Measurements from ENCODE around the gene CAPN13. TPM values are rescaled to one million over a fixed set of nuclear protein-coding genes. Genes with fewer than 3 reads are reported as not detected.

CAPN13 gene
- total RNA-seq, 1 experiment from 2014 or later = 5.7 TPM

DNA sequence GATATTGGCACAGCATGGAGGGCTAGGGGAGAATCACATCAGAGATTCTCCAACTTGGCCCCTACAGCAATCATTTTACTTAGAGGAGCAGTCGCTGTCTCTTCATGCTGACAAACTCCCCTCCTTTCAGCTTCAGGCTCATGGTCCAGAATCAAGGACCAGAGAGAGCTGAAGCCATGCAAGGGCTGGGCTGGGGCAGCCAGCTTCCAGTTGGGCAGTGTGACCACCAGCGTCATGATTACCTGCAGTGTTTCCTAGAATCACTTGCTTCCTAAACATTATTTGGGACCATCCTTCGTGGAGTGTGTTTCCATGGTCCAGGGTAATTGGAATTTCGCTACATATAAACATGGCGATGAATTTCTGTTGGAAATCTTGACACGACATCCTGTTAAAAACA is 54.4 kb downstream of the CAPN13 start:
- no peak overlapping the region for H4K8ac ChIP-seq (replicated peaks; ENCODE audit: insufficient read length, low read depth, low read length)
- DNase-seq = no peak
- H3K4me2 ChIP-seq (ENCODE audit: insufficient read depth, insufficient read length, low read length) = no peak overlapping the region
- H3K27ac ChIP-seq (ENCODE audit: insufficient read length, low read depth, low read length) = no peak overlapping the region
- H2BK120ac ChIP-seq (ENCODE audit: low read depth, low read length, poor library complexity, severe bottlenecking) = no peak overlapping the region
- no peak overlapping the region for H4K5ac ChIP-seq (ENCODE audit: insufficient read length, low read depth, low read length)
- no peaks in the 10 kb centered on the region for H3K9me3 ChIP-seq (ENCODE audit: control insufficient read depth, low read depth, low read length)
- H3K27me3 Mint-ChIP-seq (ENCODE audit: low read depth) = no peaks in the 10 kb centered on the region; the same call in 1 of the 2 replicates
- no peaks in the 10 kb centered on the region for H3K79me1 ChIP-seq (ENCODE audit: insufficient read depth, low read depth, low read length, poor library complexity, severe bottlenecking)
- no peak overlapping the region for H2BK12ac ChIP-seq (ENCODE audit: insufficient read length, low read depth, low read length)
- no peak overlapping the region for H3K56ac ChIP-seq (ENCODE audit: insufficient read length, low read depth, low read length)
- no peaks in the 10 kb centered on the region for H3K9me3 Mint-ChIP-seq
- no peak overlapping the region for H3K9ac ChIP-seq (ENCODE audit: extremely low read depth, insufficient read length, low read length)
- H3K27me3 ChIP-seq (ENCODE audit: insufficient read depth, low read length) = no peaks in the 10 kb centered on the region
- no peaks in the 10 kb centered on the region; a peak in 1 of 7 replicates for H3K36me3 Mint-ChIP-seq (ENCODE audit: insufficient read depth in 1 of 3, low read depth in 3 of 3)
- H3K23me2 ChIP-seq (ENCODE audit: insufficient read length, low read depth, low read length, poor library complexity, severe bottlenecking) = no peaks in the 10 kb centered on the region
- H3K23ac ChIP-seq (ENCODE audit: insufficient read length, low read depth, low read length) = no peak overlapping the region
- H3K4me1 Mint-ChIP-seq = peaks cover 10 to 11% of the 10 kb centered on the region in 2 experiments
- H2BK15ac ChIP-seq (ENCODE audit: low read depth, low read length) = no peak overlapping the region
- no peak overlapping the region for H2AK5ac ChIP-seq (ENCODE audit: insufficient read length, low read length)
- H3K79me2 ChIP-seq (ENCODE audit: insufficient read depth, low read length) = no peaks in the 10 kb centered on the region
- H2BK5ac ChIP-seq (ENCODE audit: insufficient read length, low read length) = no peak overlapping the region
- no peak overlapping the region for H3K18ac ChIP-seq (ENCODE audit: insufficient read length, low read depth, low read length)
- no peak overlapping the region for H3T11ph ChIP-seq (ENCODE audit: low read length)
- no peak overlapping the region for H2BK20ac ChIP-seq (ENCODE audit: low read depth, low read length, poor library complexity, severe bottlenecking)
- H2AFZ ChIP-seq (ENCODE audit: low read length) = no peak overlapping the region
- H3K4ac ChIP-seq (ENCODE audit: low read depth, low read length) = no peak overlapping the region
- no peak overlapping the region for H3K27ac Mint-ChIP-seq
- H3K4me3 Mint-ChIP-seq = no peak overlapping the region
- TF ChIP-seq, protein P1, sequence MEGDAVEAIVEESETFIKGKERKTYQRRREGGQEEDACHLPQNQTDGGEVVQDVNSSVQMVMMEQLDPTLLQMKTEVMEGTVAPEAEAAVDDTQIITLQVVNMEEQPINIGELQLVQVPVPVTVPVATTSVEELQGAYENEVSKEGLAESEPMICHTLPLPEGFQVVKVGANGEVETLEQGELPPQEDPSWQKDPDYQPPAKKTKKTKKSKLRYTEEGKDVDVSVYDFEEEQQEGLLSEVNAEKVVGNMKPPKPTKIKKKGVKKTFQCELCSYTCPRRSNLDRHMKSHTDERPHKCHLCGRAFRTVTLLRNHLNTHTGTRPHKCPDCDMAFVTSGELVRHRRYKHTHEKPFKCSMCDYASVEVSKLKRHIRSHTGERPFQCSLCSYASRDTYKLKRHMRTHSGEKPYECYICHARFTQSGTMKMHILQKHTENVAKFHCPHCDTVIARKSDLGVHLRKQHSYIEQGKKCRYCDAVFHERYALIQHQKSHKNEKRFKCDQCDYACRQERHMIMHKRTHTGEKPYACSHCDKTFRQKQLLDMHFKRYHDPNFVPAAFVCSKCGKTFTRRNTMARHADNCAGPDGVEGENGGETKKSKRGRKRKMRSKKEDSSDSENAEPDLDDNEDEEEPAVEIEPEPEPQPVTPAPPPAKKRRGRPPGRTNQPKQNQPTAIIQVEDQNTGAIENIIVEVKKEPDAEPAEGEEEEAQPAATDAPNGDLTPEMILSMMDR (conservative IDR thresholded peaks at IDR 0.05) = no peak
- no peak overlapping the region for H3K14ac ChIP-seq (ENCODE audit: insufficient read depth, low read length)
- no peak overlapping the region for H4K91ac ChIP-seq (ENCODE audit: insufficient read length, low read depth, low read length)
- H4K20me1 ChIP-seq (ENCODE audit: control insufficient read depth, insufficient read depth, insufficient read length) = no peaks in the 10 kb centered on the region
- H3K4me1 ChIP-seq (ENCODE audit: insufficient read depth, low read length) = no peaks in the 10 kb centered on the region
- WGBS (ENCODE audit: extremely low coverage, insufficient read length, low lambda C conversion rate) = no CpG with 5 or more reads among the region's 6 CpGs
